AG09309 (cell line): ENCODE results near the gene HYI.

Source experiments
- DNase-seq: peaks from one replicate; pipeline ENCODE4 v3.0.0-alpha.2; 2010; ENCODE audit warnings: low read depth
- H3K4me3 ChIP-seq: 2 replicates; pipeline ENCODE4 v1.5.1; 2011; ENCODE audit warnings: mild to moderate bottlenecking, low read depth, low read length, moderate library complexity; ENCODE audit not compliant: control insufficient read depth
- TF ChIP-seq, protein P1 (sequence below): IDR thresholded peaks from 2 replicates; pipeline ENCODE4 v1.5.1; 2011; ENCODE audit warnings: mild to moderate bottlenecking, low read depth, low read length, inconsistent platforms; ENCODE audit not compliant: insufficient read depth, control insufficient read depth; ENCODE audit errors: missing control alignments

Gene HYI

DNA sequence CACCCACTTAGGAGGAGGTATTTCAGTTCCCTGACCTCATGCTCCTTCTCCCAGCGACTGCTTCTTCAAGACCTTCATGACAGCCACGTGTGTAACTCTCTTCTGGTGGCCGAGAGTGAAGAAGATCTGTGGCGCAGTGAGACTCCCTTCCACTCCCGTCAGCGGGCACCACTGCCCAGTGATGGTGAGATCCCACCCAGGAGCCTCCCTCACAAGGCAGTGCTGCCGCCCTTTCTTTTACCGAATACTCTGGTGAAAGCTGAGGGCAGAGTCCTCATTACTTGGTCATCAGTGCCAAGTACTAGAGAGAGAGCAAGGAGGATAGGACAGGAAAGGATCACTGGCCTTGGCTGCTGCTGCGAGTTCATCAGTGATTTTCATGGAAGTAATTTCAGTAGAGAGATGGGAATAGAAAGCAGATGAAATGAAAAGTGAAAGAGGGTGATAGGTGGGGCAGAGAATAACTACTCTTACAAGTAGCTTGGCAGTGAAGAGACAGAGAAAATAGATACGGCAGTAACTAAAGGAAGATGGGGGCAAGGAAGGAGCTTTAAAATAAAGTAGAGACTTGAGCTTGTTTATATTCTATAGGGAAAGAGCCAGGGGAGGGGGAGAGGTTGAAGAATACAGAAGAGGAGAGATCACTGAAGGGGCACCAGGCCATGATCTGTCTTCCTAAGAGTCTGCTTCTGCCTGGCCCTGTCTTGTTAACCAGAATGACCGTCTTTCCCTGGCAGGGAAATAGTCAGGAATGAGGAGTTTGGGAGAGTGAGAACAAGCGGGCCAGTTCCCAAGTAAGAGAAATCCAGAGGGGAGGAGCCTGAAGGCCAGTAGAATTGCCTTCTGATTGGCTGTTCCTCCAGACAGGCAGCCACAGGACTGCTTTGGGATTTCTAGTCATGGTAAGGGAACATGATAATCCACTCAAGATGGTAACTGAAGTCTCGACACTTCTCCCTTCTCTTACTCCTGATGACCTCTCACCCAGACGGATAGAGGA lies 18.3 kb downstream of the HYI start:
- no peak overlapping the region for H3K4me3 ChIP-seq
- DNase-seq, result peak; percentile 47
- TF ChIP-seq, protein P1, sequence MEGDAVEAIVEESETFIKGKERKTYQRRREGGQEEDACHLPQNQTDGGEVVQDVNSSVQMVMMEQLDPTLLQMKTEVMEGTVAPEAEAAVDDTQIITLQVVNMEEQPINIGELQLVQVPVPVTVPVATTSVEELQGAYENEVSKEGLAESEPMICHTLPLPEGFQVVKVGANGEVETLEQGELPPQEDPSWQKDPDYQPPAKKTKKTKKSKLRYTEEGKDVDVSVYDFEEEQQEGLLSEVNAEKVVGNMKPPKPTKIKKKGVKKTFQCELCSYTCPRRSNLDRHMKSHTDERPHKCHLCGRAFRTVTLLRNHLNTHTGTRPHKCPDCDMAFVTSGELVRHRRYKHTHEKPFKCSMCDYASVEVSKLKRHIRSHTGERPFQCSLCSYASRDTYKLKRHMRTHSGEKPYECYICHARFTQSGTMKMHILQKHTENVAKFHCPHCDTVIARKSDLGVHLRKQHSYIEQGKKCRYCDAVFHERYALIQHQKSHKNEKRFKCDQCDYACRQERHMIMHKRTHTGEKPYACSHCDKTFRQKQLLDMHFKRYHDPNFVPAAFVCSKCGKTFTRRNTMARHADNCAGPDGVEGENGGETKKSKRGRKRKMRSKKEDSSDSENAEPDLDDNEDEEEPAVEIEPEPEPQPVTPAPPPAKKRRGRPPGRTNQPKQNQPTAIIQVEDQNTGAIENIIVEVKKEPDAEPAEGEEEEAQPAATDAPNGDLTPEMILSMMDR, result no peak

DNA sequence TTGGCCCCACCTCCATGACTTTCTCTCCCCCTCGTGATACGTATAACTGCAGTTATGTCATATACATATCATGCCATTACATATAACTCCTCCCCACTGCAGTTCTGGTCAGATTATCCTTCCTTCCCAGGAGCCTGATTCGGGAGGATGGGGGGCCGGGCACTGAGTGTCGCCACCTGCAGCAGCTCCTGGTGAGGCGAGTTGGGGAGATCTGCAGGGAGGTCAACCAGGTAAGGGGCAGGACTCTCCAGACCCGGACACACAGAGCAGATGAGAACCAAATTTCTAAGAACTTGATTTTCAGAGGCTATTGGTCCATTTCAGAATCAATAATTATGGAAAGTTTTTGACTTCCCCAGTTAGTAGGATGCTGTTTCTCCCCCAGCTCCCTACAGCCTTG lies 19.5 kb downstream of the HYI start:
- TF ChIP-seq, protein P1, result no peak
- no peak overlapping the region for H3K4me3 ChIP-seq
- DNase-seq, result no peak

DNA sequence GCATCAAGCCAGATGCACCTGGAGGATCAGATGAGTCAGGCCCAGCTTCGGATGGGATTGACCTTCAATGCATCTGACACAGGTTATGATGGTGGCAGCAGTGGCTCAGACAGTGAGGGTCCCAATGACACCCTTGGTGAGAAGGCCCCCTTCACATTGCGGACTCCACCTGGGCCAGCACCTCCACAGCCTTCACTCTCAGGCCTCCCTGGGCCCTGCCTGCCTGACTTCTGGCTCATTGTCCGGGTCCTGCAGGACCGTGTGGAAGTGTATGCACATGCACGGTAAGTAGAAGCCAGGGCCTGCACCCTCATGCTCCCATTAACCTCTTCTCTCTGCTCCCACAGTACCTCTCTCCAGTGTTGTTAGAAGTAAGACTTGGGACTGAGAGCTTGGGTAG lies 20.8 kb downstream of the HYI start:
- no peak for DNase-seq
- H3K4me3 ChIP-seq, result no peak overlapping the region
- TF ChIP-seq, protein P1, result no peak

DNA sequence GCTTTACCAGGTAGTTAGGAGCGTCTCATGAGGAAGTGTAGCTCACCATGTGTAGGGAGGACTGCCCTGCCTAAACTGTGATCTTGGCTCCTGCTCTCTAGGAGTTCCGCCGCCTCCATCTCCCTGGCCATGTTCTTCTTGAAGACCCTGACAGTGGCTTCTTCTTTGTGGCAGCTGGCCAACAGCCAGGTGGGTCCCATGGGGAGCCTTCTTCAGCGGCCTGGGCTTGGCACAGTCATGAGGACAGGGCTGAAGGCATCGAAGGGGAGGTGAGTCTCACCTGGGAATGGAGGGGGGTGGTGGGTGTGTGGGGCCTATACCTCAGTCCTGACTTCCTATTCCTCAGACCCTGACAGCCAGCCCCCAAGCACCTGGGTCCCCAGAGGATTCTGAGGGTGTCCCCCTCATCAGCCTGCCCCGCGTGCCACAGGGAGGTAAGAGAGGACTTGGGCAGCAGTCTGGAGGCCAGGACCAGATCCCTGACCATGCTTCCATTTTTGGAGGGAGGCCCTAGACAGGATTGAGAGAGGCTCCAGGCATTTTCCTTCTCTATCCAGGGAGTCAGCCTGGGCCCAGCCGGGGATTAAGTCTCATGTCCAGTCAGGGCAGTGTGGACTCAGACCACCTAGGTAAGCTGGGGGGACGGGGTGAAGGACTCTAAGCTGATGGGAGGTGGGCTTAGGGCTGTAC lies 21.4 kb downstream of the HYI start:
- no peak for DNase-seq
- TF ChIP-seq, protein P1, result no peak
- no peak overlapping the region for H3K4me3 ChIP-seq

DNA sequence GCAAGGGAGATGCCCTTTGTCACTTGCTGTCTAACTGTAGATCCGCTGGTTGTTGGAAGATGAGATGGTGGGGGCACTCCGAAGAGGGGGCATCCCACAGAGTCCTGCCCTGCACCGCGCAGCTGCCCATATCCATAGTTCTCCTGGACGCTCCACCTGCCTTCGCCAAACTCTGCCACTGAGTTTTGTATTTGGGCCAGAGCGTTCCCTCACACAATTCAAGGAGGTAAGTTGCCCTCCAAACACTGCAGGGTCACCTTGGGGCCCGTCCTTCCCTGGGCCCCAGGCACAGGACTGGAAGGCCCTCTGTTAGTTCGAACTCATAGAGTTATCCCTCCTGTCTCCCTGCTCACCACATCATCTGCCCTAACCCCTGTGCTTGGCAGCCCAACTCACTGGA lies 22.1 kb downstream of the HYI start:
- TF ChIP-seq, protein P1, result no peak
- DNase-seq, result no peak
- no peak overlapping the region for H3K4me3 ChIP-seq

DNA sequence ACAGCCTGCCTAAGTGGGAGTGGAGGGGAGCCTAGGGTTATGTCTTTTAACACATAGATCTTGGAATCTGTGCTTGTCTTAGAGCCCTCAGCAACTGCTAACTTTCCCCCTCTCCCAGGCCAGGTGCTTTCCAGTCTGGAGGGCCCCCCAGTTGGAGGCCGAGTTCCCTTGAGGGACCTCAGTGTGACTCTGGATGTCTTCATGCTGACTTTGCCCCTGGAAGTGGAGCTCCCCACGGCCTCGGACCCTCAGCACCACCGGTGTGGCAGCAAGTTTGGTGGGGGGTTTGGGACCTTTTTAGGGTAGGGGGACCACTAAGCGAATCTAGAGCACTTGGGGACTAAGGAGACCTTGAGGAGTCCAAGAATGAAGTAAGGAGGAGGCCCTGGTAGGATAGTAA lies 22.9 kb downstream of the HYI start:
- no peak overlapping the region for H3K4me3 ChIP-seq
- TF ChIP-seq, protein P1, result no peak
- DNase-seq, result no peak
